ENCODE measurements around the gene SIK2.
"Not testable (repeated sequence)": the region's sequence is repeated elsewhere in the genome, so short reads cannot be mapped to it uniquely, and the experiment has no call there.

The SIK2 gene

DNA sequence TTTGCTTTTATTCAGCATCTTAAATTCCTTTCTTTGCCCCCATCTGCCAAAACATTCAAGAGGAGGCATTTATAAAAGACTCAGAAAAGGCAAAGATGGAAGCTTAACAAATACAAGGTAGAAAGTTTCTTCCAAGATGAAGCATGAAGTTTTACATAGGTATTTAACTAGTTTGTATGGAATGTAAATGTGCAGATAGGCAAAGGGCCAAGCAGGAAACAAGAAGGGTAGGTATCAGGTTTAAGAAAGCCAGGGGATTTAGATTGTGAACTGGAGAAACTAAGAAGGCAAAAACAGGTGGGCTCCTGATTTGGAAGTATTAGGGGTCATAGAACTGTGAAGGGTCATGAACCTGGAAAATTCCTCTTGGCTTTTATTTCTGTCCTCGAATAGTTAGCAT is 101.3 kb downstream of the SIK2 start:
- no peak for DNase-seq

DNA sequence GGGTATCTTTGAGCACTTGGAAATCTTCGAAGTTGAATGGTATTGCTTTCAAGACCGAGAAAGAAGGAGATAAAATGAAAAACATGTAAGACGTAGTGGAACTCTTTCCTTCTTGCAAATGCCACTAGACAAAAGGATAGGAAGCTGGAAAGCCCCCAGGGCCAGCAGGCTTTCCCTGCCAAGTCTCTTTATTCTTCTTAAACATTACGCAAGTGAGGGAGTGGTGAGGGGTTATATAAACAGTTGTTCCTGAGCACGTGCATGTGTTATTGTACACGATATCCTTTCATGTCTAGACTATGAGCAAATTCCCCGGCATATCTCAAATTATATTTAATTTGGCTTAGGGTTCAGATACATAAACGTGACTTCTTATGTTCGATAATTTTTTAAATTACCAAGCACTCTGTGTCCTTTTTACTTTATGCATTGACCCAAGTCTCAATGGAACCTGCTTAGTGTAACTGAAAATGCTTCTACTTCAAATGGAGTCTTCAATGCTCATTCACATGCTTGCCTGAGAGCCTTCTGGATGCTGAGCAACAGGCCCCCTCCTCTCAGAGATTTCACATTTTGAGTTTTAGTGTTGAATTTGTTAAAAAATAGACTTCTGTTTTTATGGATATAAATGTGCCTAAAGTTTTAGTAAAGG is 104.9 kb downstream of the SIK2 start:
- DNase-seq, result no peak

DNA sequence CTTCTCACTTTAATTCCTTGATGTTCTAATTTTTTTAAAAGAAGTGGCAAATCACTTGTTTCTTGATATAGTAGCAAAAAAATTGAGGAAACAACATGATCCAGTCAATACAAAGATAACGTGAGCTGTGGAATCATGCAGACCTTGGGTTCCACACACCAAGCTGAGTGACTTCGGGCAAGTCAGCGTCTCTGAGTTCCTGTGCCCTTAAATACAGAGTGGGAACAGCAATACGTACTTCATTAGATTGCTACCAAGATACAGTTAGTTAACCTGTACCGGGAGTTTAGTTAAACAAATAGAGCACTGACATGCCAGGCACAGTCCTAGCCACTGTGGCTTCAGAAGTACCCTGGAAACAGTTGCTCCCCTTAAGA is 105.4 kb downstream of the SIK2 start:
- no peak for DNase-seq

DNA sequence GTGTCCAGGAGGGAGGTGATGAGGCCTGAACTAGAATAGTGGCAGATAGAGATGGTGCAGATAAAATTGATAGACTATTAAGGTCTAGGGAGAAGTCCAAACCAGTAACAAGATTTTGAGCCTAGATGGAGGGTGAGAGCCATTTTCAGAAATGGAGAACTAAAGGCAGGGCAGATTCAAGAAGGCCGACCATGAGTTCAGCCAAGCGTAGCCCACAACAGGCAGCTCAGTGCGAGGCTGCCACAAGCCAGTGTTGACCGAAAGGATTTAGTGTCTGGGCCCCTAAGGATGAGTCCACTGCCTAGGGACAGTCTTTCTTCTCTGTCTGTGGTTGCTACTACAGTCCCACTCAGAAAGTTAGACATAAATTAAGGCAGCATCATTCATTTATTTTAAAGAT is 112.3 kb downstream of the SIK2 start:
- DNase-seq, result no peak

DNA sequence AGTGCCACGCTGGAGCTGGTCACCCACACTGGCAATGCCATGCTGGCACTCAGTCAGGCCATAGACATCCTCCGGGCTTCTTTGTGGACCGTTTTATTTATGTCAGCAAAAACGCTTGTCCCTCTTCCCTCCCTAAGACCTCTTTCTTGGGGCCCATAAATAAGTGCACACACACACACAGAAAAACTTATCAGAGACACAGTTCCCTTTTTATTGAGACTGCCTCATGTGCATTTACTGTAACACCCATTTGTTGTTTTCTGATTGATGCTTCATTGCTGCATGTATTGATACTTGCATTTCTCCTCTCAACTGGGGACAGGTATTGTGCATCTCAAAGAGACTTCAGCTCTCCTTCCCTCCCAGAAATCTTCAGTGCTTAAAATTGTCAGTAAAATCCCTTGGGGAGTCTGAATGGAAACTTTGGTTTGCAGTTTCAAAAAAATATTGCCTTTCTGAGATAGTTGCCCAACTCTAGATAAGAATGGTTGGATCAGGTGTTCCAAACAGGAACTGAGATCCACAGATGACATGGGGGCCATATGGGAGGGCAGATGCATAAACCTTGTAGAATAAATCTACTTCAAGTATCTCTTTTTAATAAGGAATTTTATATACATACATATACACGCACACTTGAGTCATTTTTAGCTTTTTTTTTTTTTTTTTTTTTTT is 113.0 kb downstream of the SIK2 start:
- no peak for DNase-seq

DNA sequence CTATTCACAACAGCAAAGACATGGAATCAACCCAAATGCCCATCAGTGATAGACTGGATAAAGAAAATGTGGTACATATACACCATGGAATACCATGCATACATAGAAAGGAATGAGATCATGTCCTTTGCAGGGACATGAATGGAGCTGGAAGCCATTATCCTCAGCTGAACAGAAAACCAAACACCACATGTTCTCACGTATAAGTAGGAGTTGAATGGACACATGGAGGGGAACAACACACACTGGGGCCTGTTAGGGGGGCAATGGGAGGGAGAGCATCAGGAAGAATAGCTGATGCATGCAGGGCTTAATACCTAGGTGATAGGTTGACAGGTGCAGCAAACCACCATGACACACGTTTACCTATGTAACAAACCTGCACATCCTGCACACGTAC is 115.4 kb downstream of the SIK2 start:
- DNase-seq, result not testable (repeated sequence)

DNA sequence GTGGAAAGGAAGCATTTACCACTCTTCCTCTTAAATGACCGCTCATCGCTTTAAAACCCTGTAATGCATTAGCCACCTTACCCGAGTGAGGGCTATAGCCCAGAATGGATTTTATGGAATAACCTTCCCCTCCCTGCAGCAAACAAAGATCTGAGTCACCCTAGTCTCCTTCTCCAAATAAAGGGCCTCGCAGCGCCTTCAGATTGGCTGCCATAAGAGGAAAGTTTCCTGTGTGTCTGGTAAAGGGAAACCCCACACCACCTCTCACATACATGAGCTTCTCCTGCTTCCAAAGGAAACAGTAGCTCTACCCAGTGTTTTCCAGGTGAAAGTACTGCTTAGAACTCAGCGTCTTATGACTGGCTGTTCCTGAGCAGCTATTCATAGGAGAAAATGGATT is 116.2 kb downstream of the SIK2 start:
- DNase-seq, result no peak

DNA sequence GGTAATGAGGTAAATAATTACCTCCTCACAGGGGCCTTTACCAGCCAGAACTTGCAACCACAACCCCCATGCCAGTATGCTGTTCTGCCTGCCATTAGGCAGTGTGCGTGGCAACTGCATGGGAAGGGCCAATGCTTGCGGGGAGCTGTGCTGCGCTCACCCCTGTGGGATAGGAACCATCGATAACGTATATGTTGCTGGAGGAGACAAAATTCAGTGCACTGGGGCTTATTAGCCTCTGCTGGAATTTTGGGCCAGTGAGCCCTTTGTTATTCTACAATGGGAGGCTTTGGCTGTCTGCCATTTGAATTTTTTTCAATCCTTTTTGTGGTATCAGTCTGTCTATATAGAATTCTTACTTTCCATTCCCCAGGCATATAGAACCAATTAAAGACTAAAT is 116.6 kb downstream of the SIK2 start:
- no peak for DNase-seq

DNA sequence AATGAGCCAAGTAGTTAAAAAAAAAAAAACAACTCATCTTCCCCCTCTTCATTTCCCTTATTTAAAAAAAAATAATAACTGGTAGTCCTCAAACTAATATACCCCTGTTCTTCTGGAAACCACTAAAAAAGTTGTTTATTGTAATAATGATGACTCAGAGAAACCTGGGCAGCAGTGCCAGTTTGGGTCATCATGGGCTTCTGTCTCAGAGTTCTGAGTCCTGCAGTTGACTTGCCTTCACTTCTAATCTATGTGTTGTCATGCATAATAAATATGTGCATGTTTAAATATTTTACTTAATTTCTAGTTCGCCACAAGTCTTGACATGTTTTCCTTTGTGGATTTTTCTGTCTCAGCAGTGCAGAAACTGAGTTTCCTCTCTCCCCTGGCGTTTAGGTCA is 117.1 kb downstream of the SIK2 start:
- no peak for DNase-seq

DNA sequence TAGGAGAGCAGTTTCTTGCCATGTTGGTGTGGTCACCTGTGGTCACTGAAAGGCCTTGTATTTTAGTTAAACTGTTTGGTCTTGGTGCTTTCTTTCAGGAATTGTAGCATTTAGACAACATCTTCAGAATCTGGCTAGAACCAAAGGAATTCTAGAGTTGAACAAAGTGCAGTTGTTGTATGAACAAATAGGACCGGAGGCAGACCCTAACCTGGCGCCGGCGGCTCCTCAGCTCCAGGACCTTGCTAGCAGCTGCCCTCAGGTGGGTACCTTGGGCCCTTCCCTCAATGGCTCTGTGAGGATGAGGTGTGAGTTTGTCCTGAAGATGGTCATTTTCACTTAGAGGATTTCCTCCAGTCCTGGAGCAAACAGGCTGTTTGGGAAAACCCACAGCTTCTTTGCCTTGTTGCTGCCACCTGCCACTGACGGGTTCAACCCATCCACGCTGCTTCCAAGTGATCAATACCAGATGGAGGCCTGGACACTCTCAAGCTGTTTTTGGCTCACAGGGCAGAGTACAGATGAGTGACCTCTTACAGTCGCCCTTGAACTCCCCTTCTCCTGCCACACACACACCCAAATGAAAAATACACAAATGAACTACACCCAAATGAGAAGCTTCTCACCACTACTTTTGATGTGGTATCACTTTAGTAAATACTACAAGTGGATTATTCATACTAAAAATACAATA is 118.7 kb downstream of the SIK2 start:
- DNase-seq, result no peak

DNA sequence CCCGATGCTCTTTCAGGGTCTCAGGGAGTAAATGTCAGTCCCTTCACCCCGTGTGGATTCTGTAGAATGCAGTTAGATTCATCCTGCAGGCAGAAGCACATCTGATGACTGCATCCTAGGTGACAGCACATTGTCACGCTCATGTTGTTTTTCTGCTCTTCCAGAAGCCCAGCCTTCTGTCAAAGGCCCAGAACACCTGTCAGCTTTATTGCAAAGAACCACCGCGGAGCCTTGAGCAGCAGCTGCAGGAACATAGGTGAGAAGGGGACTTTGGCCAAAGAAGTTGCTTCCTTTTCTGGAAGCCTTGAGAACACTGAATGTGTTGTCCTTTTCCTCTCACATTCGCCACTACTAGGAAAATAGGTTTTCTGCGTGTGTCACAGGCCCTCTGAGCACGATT is 120.3 kb downstream of the SIK2 start:
- no peak for DNase-seq

DNA sequence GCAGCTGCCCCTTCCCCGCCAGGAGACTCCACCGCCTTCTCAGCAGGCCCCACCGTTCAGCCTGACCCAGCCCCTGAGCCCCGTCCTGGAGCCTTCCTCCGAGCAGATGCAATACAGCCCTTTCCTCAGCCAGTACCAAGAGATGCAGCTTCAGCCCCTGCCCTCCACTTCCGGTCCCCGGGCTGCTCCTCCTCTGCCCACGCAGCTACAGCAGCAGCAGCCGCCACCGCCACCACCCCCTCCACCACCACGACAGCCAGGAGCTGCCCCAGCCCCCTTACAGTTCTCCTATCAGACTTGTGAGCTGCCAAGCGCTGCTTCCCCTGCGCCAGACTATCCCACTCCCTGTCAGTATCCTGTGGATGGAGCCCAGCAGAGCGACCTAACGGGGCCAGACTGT is 121.3 kb downstream of the SIK2 start:
- DNase-seq, result no peak

DNA sequence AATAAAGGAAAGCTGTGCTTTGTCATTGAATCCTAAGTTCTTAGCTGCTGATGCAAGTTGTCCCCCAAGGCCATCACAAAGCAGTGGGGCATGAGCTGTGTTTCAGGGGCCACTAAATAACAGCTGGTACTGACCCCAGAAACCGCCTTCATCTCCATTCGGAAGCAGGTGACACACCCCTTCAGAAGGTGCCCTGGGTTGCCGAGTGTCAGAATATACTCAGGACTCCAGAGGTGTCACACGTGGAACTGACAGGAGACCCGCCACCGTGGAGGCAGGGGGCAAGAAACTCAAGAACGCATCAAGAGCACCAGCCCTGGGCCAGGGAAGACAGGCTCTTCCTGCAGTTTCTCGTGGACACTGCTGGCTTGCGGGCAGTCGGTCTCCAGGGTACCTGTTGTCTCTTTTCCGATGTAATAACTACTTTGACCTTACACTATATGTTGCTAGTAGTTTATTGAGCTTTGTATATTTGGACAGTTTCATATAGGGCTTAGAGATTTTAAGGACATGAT is 122.4 kb downstream of the SIK2 start:
- no peak for DNase-seq

DNA sequence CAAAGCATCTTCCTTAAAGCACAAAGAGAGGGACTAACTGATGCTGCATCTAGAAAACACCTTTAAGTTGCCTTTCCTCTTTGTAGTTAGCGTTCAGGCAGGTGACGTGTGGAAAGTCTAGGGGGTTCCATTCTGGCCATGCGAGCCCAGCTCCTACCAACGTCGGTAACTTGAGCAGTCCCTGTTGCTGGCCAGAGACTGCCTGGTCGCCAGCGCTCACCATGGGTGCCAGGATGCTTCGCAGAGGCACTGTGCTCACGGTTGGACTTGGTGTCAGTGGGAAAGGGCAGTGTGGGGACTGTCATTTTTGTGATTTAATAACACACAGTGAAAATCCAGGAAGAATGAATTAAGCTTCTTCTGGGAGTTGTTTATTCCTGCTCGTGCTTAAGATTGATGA is 123.4 kb downstream of the SIK2 start:
- no peak for DNase-seq

DNA sequence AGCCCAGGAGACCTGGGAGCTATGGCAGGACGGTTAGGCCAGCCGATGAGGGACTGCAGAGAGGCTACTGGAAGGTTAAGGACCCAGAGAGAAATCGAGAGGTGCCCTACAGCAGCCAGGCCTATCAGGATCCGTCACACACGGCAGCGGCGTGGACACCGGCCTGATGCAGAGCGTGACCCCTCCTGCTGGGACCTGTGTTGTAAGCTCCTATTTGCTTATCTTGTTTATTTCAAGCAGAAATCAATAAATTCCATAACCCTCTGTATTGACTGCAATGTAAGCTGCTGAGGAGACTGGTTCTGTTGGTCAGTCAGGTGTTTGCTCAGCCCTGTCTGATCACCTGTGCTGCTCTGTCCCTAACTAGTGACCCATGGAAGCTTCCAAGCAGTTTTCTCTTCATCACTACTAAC is 124.1 kb downstream of the SIK2 start:
- peak; percentile 80 for DNase-seq

DNA sequence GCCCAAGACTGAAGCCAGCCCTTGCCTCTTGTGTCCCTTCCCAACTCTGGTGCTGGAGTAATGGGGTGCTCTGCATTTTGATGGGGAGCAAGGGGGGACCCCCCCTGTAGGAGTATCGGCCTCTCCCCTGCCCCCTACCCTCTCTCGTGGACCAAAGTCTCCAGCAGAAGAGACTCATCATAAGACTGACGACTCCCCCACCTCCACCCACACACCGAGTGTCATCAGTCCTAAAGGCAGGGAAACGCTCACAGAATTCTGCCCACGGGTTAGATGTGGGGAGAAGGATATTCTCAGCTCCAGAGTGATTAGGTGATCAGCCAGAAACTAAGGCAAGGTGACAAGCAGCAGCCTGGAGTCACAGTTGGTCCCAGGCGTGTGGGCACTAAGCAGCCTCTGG is 125.2 kb downstream of the SIK2 start:
- no peak for DNase-seq

DNA sequence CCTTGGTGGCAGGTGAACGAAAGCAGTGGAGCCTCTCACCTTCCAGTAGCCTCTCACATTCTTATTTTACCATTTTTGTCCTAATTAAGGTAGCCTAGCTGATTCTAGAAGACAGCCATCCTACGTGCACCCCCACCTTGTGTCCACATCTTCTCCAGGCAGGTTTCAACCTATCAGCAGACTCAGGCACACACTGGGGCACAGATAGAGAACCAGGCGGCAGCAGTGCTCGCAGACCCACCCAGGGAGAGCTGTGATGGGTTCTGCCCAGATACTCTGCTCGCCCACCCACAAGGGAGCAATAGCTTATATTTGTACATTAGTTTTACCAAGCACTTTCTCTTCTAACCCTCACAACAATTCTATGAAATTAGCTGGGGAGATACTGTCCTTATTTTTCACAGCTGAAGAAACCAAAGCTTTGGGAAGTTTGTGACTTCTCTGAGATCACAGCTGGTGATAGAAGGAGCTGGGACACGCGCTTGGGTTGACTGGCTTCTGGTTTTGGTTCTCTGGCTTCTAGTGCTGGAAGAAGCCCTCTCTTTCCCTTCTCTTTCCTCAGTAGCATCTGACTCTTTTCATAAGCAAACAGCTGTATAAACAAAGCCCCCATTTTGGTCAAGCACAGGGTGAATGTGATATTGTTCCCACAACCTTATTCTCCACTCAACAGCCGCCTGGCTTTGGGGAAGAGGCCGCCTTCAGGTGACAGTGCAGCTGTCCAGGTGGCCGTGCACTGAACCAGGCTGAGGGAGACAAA is 127.0 kb downstream of the SIK2 start:
- DNase-seq, result peak; percentile 65

DNA sequence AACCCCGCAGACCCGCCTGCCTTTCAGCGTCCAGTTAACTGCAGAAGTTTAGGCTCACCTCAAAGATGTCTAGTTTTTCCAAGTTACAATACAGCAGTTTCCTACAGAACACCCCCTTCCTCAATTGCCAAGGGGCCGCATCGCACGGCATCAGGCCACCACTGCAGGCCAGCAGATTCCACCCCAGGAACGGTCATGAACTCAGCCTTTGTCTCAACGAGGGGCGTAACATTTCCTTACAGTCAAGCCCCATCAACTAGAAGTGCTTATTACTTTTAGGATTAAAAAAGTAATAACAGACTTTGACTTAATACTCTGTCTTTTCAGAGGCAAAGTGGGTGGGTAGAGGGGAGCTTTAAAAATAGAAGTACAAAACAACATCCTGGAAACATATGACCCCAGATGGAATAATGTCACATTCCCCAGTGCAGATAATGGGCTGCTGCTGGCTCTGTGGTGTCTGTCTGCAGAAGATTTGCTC is 127.6 kb downstream of the SIK2 start:
- DNase-seq, result no peak

DNA sequence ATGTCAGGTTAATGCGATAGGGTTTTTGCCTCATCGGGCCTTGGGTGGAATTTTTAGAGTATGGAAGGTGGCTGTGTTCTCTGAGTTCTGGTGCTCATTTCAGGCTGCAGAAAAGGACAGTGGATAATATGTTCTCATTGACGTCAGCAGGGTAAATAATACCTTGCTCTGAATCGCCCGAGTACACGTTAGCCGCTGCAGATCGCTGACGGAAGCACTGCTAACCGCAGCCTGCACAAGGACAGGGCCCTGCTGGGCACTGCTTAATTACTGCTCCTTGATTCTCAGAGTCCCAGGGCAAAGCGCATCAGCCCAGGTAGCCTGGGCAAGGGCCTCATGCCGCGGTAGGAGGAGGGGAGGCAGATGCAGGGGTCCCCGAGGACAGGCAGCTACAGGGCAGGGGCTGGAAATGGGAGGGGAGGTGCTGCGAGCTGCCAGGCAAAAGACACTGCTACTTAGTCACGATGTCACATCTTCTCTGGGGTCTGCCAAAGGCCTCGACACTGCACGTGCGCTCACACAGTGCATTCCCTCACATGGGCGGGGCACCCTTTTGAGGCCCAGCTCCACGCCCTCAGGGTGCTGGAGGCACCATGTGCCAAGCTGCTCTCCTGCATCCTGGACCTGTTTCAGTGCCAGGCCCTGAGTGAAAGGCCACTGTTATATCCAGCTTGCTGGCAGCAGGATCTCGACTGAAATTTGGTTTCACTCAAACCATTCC is 128.8 kb downstream of the SIK2 start:
- DNase-seq, result peak; percentile 6

DNA sequence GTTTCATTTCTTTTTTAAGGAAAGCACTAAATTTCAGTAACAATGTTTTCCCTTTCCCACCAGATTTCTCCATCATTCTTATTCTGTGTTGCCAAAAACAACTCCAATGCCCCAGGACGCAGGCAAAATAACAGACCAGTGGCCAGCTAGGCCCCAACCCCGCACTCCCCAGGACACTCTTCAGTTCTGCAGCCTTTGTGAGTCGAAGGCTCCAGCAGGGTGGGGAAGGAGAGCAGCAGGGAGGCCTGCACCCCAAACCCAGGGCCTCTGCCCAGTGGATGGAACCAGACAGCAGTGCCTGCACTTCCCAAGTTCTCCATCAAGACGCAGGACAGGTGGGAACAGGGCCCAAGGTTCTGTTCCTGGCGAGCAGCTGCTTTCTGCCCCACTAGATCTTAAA is 129.6 kb downstream of the SIK2 start:
- no peak for DNase-seq

DNA sequence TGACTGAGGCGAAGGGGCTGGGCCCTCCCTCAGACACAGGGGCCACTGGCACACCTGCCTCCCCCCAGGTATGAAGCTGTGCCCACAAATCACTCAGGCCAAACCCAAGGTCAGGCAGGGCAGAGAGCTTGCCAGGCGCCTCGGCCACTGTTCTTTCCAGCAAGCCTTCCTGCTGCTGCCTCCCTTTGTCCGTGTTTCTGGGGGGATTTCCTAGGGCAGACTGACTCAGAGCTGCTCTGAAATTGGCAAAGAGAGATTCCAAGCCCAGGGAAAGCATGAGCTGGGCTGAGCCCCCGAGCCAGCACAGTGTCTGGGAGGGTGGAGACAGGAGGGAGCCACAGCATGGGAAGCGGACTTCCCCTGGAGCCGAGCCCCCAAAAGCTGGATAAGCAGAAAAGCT is 130.8 kb downstream of the SIK2 start:
- DNase-seq, result no peak

DNA sequence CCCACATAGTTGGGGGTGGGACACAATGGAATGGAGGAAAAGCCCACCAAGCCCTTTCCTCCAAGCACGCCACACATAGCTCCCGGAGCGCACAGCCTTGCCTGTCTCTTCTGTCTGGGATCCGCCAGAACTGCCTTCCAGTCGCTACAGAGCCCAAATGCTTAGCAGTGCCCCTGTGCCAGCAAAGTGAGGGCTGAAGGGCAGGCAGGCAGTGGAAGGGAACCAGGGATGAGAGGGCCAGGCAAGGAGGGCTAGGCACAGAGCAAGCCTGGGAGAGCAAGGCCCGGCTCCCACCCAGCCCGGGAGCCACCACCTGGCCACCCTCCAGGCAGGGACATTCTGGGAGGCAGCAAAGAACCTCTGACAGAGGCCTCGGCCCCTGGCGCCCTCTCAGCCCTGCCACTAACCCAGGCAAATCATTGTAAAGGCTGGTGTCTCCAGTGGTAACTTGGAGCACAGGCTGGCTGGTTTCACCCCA is 131.4 kb downstream of the SIK2 start:
- no peak for DNase-seq

Data from NCI-H146 (cell line).